GM19193 (cell line): ENCODE results near the gene ACTN2.

Experiments used
- POLR2A ChIP-seq: IDR thresholded peaks from 4 replicates; pipeline ENCODE4 v1.6.1; 2011; ENCODE audit not compliant: insufficient read depth, insufficient read length; ENCODE audit errors: extremely low read depth

ACTN2 gene

DNA sequence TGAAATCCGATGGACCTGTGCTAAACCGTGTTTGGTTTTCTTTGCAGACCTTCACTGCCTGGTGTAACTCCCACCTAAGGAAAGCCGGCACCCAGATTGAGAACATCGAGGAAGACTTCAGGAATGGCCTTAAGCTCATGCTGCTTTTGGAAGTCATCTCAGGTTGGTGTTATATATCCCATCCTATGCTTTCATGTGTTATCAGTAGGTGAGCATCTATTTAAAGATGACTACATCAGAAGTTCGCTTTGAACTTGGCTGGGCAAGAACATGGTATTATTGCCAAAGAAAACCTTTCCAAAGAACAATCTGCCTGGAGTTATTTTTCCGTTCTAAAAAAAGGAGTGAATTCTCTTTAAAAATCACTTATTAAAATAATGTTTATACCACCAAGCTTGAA, 31.5 kb downstream of the ACTN2 start:
- TF ChIP-seq POLR2A: no peak

- TF ChIP-seq POLR2A: no peak
Measured at GRCh38 chr1:236718328-236718727, 32.0 kb downstream of the ACTN2 start.

GRCh38 chr1:236720206-236720605, 33.9 kb downstream of the ACTN2 start:
- TF ChIP-seq POLR2A: no peak

DNA sequence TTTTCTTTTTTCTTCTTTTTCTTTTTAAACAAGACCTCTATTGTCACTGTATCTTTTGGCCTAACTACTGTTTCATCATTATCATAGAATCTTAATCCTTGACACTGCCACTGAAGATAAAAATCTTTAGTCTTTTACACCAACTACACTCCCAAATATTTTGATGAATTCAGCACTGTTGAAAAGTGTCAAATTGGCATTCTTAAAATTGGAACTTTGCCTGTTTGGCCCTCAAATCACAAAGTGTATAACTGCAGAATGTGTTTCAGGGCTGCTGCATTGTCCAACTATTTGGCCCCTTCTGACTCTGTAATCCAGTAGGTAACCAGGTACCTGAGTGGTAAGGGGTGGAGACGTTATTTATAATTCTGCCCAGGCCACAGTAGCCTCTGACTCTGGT, 34.3 kb downstream of the ACTN2 start:
- no peak for TF ChIP-seq POLR2A

DNA sequence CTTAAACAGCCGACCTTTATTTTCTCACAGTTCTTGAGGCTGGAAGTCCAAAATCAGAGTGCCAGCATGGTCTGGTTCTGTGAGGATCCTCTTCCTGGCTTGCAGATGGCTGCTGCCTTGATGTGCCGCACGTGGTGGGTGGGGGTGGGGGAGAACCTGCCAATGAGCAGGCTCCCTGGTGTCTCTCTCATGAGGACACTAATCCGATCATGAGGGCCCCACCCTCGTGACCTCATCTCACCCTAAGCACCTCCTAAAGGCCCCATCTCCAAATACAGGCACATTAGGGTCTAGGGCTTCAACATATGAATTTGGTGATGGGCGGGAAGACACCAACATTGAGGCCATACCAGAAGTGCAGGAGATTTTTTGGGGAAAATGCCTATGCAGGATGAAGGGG, 37.8 kb downstream of the ACTN2 start:
- TF ChIP-seq POLR2A: no peak

- no peak for TF ChIP-seq POLR2A
Measured at GRCh38 chr1:236724506-236724905, 38.2 kb downstream of the ACTN2 start.

- TF ChIP-seq POLR2A: no peak
Measured at GRCh38 chr1:236725668-236726067, 39.4 kb downstream of the ACTN2 start.

DNA sequence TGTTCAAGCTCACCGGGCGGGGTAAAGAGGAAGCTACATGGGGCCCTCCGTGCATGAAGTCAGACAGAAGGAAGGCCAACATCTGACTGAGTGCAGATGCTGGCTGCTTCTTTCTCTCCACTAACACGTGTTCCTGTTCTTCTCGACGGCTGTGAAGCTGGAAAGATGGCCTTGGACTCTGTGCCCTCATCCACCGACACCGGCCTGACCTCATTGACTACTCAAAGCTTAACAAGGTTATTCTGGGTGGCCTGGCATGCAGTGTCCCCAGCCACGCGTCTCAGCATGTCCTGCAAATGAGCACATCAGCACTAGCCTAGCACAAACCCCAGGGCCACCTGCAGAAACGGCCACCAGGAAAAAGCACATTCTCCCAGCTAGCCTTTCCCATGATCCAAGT, 41.2 kb downstream of the ACTN2 start:
- no peak for TF ChIP-seq POLR2A

DNA sequence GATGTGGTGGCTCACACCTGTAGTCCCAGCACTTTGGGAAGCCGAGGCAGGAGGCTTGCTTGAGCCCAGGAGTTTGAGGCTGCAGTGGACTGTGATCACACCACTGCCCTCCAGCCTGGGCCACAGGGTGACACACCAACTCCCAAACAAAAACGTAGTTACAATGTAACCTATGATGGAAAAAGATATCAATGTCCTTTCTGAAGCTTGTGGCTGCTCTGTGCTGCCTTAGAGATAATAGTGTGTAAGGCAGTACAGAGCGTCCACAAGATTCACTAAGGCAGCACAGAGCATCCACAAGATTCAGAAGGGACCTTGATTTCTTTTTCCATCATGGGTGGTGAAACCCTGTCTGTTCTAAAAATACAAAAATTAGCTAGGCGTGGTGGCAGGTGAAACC, 42.5 kb downstream of the ACTN2 start:
- TF ChIP-seq POLR2A: no peak

GRCh38 chr1:236733653-236734052, 47.4 kb downstream of the ACTN2 start:
- no peak for TF ChIP-seq POLR2A

DNA sequence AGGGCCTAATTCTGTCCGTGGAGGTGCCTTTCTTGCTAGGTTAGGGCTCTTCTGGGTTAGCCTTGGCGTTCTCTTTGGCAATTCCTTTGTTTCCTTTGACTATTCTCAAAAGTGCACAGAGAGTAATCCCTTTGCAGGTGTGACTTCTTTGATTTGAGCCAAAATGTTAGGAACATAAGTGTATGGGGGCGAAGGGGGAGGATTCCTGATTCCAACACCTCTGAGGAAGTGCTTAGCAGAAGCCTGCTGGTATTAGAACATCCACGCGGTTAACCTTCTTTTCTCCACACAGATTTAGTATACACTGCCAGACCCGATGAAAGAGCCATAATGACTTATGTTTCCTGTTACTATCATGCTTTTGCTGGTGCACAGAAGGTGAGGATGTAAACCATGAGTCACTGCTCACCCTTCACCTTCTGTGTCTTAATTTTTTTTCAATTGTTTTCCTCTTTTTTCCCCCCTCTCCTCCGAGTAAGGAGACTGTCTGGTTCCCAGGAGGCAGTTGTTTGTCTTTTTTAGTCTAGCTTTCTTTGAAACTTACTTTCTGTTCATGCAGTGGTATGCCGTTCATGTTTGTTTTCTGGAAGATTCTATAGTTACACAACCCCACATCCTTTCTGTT, 48.0 kb downstream of the ACTN2 start:
- no peak for TF ChIP-seq POLR2A

DNA sequence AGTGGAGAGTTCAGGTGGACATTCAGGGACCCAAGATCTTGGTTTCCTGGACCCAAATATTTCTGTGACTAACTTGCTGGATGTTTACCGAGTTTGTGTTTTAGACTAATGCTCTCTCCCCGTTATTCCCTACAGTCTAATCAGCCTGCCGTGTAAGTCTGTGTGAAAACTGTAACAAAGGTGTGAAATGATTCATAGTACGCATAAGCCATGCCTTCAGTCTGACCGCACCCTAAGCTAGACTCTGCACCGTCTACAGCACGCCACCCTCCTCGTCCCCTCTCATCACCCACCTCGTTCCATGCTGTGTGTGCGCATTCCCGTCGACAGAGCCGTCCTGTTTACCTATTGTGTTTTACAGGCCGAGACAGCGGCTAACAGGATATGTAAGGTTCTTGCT, 50.5 kb downstream of the ACTN2 start:
- no peak for TF ChIP-seq POLR2A

- no peak for TF ChIP-seq POLR2A
Measured at GRCh38 chr1:236741753-236742152, 55.5 kb downstream of the ACTN2 start.

- TF ChIP-seq POLR2A: no peak
Measured at GRCh38 chr1:236742421-236743160, 56.3 kb downstream of the ACTN2 start.

DNA sequence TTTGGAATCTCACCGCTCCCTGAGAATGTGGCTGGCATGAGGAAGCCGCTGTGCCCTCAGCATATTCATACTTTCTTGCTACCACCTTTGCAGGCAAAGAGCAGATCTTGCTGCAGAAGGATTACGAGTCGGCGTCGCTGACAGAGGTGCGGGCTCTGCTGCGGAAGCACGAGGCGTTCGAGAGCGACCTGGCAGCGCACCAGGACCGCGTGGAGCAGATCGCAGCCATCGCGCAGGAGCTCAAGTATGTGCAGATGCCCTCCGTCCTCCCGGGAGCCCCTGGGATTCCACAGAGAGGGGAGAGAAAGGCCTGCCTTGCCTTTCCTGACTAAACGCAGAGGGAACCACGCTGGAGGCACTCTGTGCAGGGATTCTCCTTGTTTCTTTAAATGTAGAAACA, 58.2 kb downstream of the ACTN2 start:
- TF ChIP-seq POLR2A: no peak

- no peak for TF ChIP-seq POLR2A
Measured at GRCh38 chr1:236746785-236747184, 60.5 kb downstream of the ACTN2 start.
